Keratinocyte (primary cell): ENCODE results near the gene SERPINA4.

Source experiments
- EZH2 ChIP-seq: IDR thresholded peaks from one replicate; pipeline ENCODE4 v1.6.1; 2012; ENCODE audit warnings: inconsistent platforms, mild to moderate bottlenecking, low read length, moderate library complexity
- TF ChIP-seq, protein P1 (sequence below), 3 experiments: IDR thresholded peaks in 1 of 3; conservative IDR thresholded peaks in 1 of 3; optimal IDR thresholded peaks in 1 of 3; 2 replicates in 2 of 3; 3 replicates in 1 of 3; pipeline versions ENCODE3 to v1.5.1; 2011; ENCODE audit warnings: low read length in 3 of 3, mild to moderate bottlenecking in 3 of 3, moderate library complexity in 2 of 3, control low read depth in 1 of 3, inconsistent platforms in 1 of 3; ENCODE audit not compliant: insufficient read depth in 2 of 3; ENCODE audit errors: extremely low read depth in 1 of 3

DNA sequence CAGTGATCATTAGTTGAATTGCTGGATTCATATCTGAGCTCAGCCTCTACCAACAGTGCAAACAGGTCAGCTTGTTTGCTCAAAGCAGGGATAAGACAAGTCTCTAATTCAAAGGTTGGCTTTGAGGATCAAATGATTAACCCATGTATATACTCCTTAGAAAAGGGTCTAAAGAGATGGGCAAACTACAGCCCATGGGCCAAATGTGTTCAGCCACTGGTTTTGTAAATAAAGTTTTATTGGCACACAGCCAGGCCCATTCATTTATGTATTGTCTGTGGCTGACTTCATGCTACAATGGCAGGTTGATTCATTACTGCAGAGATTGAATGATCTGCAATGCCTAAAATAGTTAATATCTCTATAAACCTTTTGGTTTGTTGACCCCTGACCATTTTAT lies 3.1 kb downstream of the SERPINA4 start:
- TF ChIP-seq, protein P1, sequence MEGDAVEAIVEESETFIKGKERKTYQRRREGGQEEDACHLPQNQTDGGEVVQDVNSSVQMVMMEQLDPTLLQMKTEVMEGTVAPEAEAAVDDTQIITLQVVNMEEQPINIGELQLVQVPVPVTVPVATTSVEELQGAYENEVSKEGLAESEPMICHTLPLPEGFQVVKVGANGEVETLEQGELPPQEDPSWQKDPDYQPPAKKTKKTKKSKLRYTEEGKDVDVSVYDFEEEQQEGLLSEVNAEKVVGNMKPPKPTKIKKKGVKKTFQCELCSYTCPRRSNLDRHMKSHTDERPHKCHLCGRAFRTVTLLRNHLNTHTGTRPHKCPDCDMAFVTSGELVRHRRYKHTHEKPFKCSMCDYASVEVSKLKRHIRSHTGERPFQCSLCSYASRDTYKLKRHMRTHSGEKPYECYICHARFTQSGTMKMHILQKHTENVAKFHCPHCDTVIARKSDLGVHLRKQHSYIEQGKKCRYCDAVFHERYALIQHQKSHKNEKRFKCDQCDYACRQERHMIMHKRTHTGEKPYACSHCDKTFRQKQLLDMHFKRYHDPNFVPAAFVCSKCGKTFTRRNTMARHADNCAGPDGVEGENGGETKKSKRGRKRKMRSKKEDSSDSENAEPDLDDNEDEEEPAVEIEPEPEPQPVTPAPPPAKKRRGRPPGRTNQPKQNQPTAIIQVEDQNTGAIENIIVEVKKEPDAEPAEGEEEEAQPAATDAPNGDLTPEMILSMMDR (optimal IDR thresholded peaks at IDR 0.05 in 1 of 3, IDR thresholded peaks at IDR 0.05 in 1 of 3, conservative IDR thresholded peaks at IDR 0.05 in 1 of 3; ENCODE audit: extremely low read depth in 1 of 3, insufficient read depth in 2 of 3, low read length in 3 of 3): no peak
- no peak for TF ChIP-seq EZH2
